Neural progenitor cell (in vitro differentiated cells): Measurements from ENCODE around the gene IFI27L1. TPM values are rescaled to one million over a fixed set of nuclear protein-coding genes. Genes with fewer than 3 reads are reported as not detected.

Experiments used
- DNase-seq: peaks from one replicate; pipeline ENCODE4 v3.0.0-alpha.2; 2016; ENCODE audit warnings: low spot score
- H2AFZ ChIP-seq: fragments of 200-600 bp; sonication (generic); replicated peaks from 2 replicates; pipeline ENCODE4 v1.6.1; 2016; ENCODE audit warnings: antibody characterized with exemption
- H3F3A ChIP-seq: fragments of 200-600 bp; sonication (generic); 2 replicates; pipeline ENCODE4 v1.6.1; 2016; ENCODE audit warnings: antibody characterized with exemption, low read depth
- H3K27ac ChIP-seq: fragments of 200-600 bp; sonication (generic); 2 replicates; pipeline ENCODE4 v1.5.1; 2016; ENCODE audit warnings: mild to moderate bottlenecking
- H3K27me3 ChIP-seq: fragments of 200-600 bp; sonication (generic); 2 replicates; pipeline ENCODE4 v1.6.1; 2016; ENCODE audit warnings: mild to moderate bottlenecking, moderate library complexity
- H3K36me3 ChIP-seq: fragments of 200-600 bp; sonication (generic); 2 replicates; pipeline ENCODE4 v1.5.1; 2016
- H3K4me1 ChIP-seq: fragments of 200-600 bp; sonication (generic); 2 replicates; pipeline ENCODE4 v1.6.1; 2016; ENCODE audit warnings: mixed run types
- H3K4me2 ChIP-seq: fragments of 200-600 bp; sonication (generic); 2 replicates; pipeline ENCODE4 v1.6.1; 2016
- H3K4me3 ChIP-seq: fragments of 200-600 bp; sonication (generic); 2 replicates; pipeline ENCODE4 v1.5.1; 2016
- H3K79me2 ChIP-seq: fragments of 200-600 bp; sonication (generic); 2 replicates; pipeline ENCODE4 v1.6.1; 2016; ENCODE audit warnings: low read depth
- H3K9ac ChIP-seq: fragments of 200-600 bp; sonication (generic); 2 replicates; pipeline ENCODE4 v1.6.1; 2016
- H3K9me3 ChIP-seq: fragments of 200-600 bp; sonication (generic); 2 replicates; pipeline ENCODE4 v1.5.1; 2016; ENCODE audit warnings: low read depth
- H4K20me1 ChIP-seq: fragments of 200-600 bp; sonication (generic); 2 replicates; pipeline ENCODE4 v1.6.1; 2016; ENCODE audit warnings: low read depth
- H3K27ac Mint-ChIP-seq: 3 replicates; pipeline ENCODE4 v1.8.0; 2021; ENCODE audit warnings: mixed read lengths
- H3K27me3 Mint-ChIP-seq: 2 replicates; pipeline ENCODE4 v1.8.0; 2022; ENCODE audit warnings: low read depth, mild to moderate bottlenecking, inconsistent platforms, moderate library complexity, mixed read lengths; ENCODE audit not compliant: insufficient read depth
- H3K36me3 Mint-ChIP-seq: 3 replicates; pipeline ENCODE4 v1.8.0; 2021; ENCODE audit warnings: mixed read lengths
- H3K4me1 Mint-ChIP-seq: 3 replicates; pipeline ENCODE4 v1.8.0; 2021; ENCODE audit warnings: mixed read lengths
- H3K4me3 Mint-ChIP-seq: 3 replicates; pipeline ENCODE4 v1.8.0; 2021; ENCODE audit warnings: mild to moderate bottlenecking, moderate library complexity, mixed read lengths
- H3K9me3 Mint-ChIP-seq: 3 replicates; pipeline ENCODE4 v1.8.0; 2020; ENCODE audit warnings: mixed read lengths
- CTCF ChIP-seq: fragments of 200-600 bp; sonication (generic); IDR thresholded peaks from 2 replicates; pipeline ENCODE4 v1.5.1; 2017; ENCODE audit warnings: antibody characterized with exemption, mild to moderate bottlenecking
- EZH2 ChIP-seq: fragments of 200-600 bp; sonication (generic); IDR thresholded peaks from 2 replicates; pipeline ENCODE4 v1.6.1; 2017; ENCODE audit warnings: antibody characterized with exemption, mild to moderate bottlenecking, moderate library complexity
- EZH2phosphoT487 ChIP-seq: fragments of 200-600 bp; sonication (generic); IDR thresholded peaks from 2 replicates; pipeline ENCODE4 v1.6.1; 2017; ENCODE audit warnings: antibody characterized with exemption
- total RNA-seq: library from RNA; depleted of rRNA; stranded (reverse); fragments of >200 nt; gene quantifications from 2 replicates; pipeline ENCODE4 v1.2.3, GENCODE V29; 2015; ENCODE audit warnings: low replicate concordance

The IFI27L1 gene
- total RNA-seq, 1 donor from 2014 or later, result 10.8 TPM

GRCh38 chr14:94129111-94129757, 48.1 kb downstream of the IFI27L1 start, which contains the start of gene IFI27L2:
TSS of gene IFI27L2 (minus strand) at chr14:94129604. CDS start at chr14:94129564, 40 bp downstream.
- H3K4me1 Mint-ChIP-seq, result peaks cover 18% of the 10 kb centered on the region
- no peaks in the 10 kb centered on the region for H3K27me3 ChIP-seq
- peak; percentile 94 for DNase-seq

GRCh38 chr14:94129758-94130414, 48.8 kb downstream of the IFI27L1 start:
- H3K27ac Mint-ChIP-seq, result peak overlapping the region; percentile 40
- H3K36me3 Mint-ChIP-seq, result no peaks in the 10 kb centered on the region
- Histone ChIP-seq H3K4me1 (peaks cover 4% of the 10 kb centered on the region), H3K4me2 (peak overlapping the region; percentile 84), H3K79me2 (no peaks in the 10 kb centered on the region), H4K20me1 (no peaks in the 10 kb centered on the region), H3K9ac (no peak overlapping the region), H3K36me3 (no peaks in the 10 kb centered on the region), H2AFZ (peak overlapping the region; percentile 48), H3K4me3 (peak overlapping the region; percentile 53), H3F3A (peaks cover 16% of the 10 kb centered on the region), H3K9me3 (no peaks in the 10 kb centered on the region), H3K27ac (no peak overlapping the region), H3K27me3 (no peaks in the 10 kb centered on the region)
- peaks cover 15% of the 10 kb centered on the region for H3K27me3 Mint-ChIP-seq
- peaks cover 18% of the 10 kb centered on the region for H3K4me1 Mint-ChIP-seq
- TF ChIP-seq CTCF (no peak), EZH2phosphoT487 (no peak), EZH2 (no peak)
- peak; percentile 75 for DNase-seq
- no peaks in the 10 kb centered on the region for H3K9me3 Mint-ChIP-seq
- H3K4me3 Mint-ChIP-seq, result peak overlapping the region; percentile 90

More at GRCh38 chr14:94129111-94129757, 48.1 kb downstream of the IFI27L1 start, which contains the start of gene IFI27L2:
- peaks cover 4% of the 10 kb centered on the region for H3K4me1 ChIP-seq
- peak within 1 kb of the TSS; percentile 53 for H3K4me3 ChIP-seq
- H3K9me3 Mint-ChIP-seq, result no peaks in the 10 kb centered on the region
- no peaks in the 10 kb centered on the region for H3K9me3 ChIP-seq
- no peaks in the 10 kb centered on the region for H3K36me3 ChIP-seq
- H3F3A ChIP-seq, result peaks cover 16% of the 10 kb centered on the region
- H3K4me2 ChIP-seq, result peak within 1 kb of the TSS; percentile 84
- no peak for TF ChIP-seq EZH2
- TF ChIP-seq CTCF, result peak; percentile 46
- peak within 1 kb of the TSS; percentile 97 for H2AFZ ChIP-seq
- H3K4me3 Mint-ChIP-seq, result peak within 1 kb of the TSS; percentile 90
- no peak within 1 kb of the TSS for H3K27ac ChIP-seq
- no peaks in the 10 kb centered on the region for H3K36me3 Mint-ChIP-seq
- H3K27me3 Mint-ChIP-seq, result peaks cover 16% of the 10 kb centered on the region
- H3K27ac Mint-ChIP-seq, result peak within 1 kb of the TSS; percentile 40
- no peak within 1 kb of the TSS for H3K9ac ChIP-seq
- H3K79me2 ChIP-seq, result no peaks in the 10 kb centered on the region
- H4K20me1 ChIP-seq, result no peaks in the 10 kb centered on the region

- Histone ChIP-seq H3K4me1 (peaks cover 4% of the 10 kb centered on the region), H2AFZ (no peak overlapping the region), H4K20me1 (no peaks in the 10 kb centered on the region), H3F3A (peaks cover 16% of the 10 kb centered on the region), H3K9ac (no peak overlapping the region), H3K4me2 (no peak overlapping the region), H3K36me3 (no peaks in the 10 kb centered on the region), H3K9me3 (peaks cover 6% of the 10 kb centered on the region), H3K4me3 (no peak overlapping the region), H3K27ac (no peak overlapping the region), H3K27me3 (no peaks in the 10 kb centered on the region), H3K79me2 (no peaks in the 10 kb centered on the region)
- Mint-ChIP-seq H3K27me3 (peaks cover 19% of the 10 kb centered on the region), H3K4me3 (peak overlapping the region; percentile 33), H3K9me3 (peaks cover 7% of the 10 kb centered on the region), H3K4me1 (peaks cover 18% of the 10 kb centered on the region), H3K27ac (no peak overlapping the region), H3K36me3 (no peaks in the 10 kb centered on the region)
- no peak for TF ChIP-seq EZH2
- peak; percentile 98 for TF ChIP-seq CTCF
- TF ChIP-seq EZH2phosphoT487, result no peak
- peak; percentile 80 for DNase-seq
Observed at GRCh38 chr14:94132285-94132887, 51.3 kb downstream of the IFI27L1 start.
